Cerebellar cortex (tissue), 1 donor: Measurements from ENCODE around the gene LYSMD1.
"Not testable (repeated sequence)": the region's sequence is repeated elsewhere in the genome, so short reads cannot be mapped to it uniquely, and the experiment has no call there.

Experiments
- DNase-seq: peaks from one replicate; pipeline ENCODE4 v3.0.0-alpha.2; 2015; ENCODE audit warnings: low spot score

LYSMD1 gene, protein sequence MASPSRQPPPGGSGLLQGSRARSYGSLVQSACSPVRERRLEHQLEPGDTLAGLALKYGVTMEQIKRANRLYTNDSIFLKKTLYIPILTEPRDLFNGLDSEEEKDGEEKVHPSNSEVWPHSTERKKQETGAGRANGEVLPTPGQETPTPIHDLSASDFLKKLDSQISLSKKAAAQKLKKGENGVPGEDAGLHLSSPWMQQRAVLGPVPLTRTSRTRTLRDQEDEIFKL

DNA sequence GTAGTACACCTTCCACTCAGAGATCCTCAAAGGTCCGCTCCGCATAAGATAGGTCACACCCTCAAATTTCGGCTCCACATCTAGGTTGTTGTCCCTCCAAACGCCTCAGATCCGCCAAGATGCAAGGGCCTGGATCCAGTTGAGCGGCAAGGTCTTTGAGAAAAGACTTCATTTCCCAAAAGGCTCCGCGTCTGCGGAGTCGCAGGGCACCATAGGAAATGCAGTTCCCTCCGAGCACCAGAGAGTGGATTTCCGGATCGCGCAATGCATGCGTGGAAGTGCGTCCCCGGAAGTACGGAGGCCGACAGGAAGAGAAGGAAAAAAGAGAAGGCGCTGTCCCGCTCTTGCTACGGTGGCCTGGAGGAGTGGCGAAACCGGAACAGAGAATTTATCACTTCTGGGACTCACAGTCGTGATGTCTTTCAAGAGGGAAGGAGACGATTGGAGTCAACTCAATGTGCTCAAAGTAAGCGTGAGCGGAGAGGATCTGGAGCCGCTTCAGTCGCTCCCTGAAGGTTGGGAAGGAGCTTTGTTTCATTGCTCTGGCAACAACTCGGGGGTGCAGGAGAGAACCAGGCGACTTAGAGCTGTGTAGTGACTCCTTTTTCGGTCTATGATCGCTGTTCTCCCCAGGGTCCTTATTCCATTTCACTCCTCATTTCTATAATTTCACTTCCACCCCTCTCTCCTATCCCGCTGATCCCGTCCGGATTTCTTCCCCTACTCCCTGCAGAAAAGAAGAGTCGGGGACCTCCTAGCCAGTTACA lies at the start of gene LYSMD1, which contains the start of gene SCNM1:
Gene LYSMD1 (minus strand): TSS at position 165 of the 767 bp plus-strand sequence. CDS start 644 bp downstream, outside the sequence.
Gene SCNM1 (plus strand): TSS at position 407 of the 767 bp plus-strand sequence. CDS start 9 bp downstream, at position 416.
- peak; percentile 99 for DNase-seq

DNA sequence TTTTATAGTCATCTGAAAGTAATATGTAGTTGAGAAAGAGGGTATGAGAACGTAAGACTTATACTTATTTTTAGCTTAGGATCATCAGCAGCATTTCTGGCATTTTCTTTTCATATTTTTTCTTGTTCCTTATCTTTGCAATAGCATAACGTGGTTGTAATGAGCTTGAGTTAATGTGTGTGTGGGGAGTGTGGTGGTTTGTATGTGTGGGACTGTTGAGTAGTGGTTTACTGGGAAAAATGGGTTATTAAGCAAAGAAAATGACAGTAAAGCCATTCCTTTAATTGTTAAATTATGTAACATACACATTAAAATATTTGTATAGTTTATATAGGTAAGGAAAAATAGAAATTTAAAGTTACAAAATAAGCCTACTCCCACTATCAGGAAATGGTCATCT lies 47.9 kb upstream of the LYSMD1 start:
- DNase-seq, result no peak

DNA sequence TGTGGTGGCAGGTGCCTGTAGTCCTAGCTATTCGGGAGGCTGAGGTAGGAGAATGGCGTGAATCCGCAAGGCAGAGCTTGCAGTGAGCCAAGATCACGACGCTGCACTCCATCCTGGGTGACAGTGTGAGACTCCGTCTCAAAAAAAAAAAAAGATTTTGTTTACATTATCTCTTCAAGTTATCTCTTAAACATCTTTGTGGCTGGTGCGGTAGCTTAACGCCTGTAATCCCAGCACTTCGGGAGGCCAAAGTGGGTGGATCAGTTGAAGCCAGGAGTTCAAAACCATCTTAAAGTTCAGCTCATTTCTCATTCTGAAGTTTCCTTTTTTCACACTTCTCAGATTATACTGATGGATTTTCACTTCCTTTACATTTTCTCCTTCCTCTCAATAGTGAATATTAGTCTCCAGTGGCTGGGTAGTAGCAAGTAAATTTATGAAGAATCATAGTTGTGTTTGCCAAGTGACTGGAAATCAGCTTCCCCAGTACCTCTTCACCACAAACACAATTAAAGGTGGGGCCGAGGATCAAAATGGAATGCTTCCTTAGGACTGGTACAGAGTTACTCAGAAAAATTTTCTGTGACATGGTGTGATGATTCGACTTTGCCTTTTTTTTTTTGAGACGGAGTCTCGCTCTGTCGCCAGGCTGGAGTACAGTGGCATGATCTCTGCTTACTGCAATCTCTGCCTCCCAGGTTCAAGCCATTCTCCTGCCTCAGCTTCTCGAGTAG lies 46.4 kb upstream of the LYSMD1 start:
- DNase-seq, result no peak

DNA sequence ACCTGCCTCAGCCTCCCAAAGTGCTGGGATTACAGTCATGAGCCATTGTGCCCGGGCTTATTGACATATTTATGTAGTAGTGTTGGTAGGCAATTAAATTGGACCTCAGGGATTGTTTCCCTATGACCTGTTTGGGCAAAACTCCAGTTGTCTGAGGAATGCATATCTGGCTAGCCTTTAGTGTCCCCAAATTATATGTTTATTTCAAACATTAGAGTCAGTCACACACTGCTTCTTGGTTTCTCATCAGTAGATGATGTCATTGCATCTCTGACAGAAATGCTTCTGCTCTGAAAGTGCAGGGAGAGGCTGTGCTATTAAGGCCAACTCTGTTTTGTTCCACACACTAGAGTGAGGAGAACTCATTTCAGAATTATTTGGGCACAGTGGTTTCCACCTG lies 45.1 kb upstream of the LYSMD1 start:
- DNase-seq, result no peak

DNA sequence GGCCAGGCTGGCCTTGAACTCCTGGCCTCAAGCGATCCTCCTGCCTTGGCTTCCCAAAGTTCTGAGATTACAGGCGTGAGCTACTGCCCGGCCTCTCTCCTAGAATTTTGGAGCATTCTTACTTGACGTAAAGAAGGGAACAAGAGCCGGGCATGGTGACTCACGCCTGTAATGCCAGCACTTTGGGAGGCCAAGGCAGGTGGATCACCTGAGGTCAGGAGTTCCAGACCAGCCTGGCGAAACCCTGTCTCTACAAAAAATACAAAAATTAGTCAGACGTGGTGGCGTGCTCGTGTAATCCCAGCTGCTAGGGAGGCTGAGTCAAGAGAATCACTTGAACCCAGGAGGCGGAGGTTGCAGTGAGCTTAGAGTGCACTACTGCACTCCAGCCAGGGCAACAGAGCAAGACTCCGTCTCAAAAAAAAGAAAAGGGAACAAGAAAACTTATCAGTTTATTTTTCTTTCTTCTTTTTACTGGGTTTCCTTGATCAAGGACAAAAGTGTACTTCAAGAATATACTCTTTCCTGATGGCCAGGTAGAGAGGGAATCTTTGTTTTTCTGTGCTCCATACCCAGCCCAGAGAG lies 39.8 kb upstream of the LYSMD1 start:
- not testable (repeated sequence) for DNase-seq

DNA sequence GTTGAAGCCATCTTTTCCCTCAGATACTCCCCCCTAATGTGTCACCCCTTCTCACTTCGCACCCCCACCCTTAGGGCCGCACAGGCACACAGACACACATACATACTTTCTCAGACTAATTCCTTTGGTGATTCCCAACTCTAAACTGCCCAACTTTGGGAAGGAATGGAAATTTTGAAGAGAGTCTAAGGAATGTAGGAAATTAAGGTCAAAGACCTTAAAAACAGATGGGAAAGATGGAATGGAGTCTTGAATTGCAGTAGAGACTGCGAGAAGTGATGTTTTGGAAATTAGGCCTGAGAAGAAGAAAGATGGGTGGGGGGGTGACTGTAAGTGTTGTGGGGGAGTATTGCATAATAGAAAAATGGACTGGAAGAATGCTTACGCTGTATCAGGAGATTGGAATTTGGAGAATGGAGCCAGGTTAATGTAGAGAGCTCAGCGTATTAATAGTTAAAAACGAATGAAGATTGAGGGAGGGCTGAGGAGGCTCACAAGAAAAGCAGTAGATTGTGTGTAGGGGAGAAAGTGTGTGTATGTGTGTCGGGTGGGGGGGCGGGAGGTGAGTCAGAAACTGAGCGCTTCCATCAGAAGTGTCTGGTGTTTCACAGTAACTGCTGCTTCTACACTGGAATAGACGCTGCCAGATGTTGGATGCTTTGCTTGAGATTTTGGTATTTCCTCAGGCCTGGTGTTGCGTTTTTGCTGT lies 34.3 kb upstream of the LYSMD1 start:
- no peak for DNase-seq

DNA sequence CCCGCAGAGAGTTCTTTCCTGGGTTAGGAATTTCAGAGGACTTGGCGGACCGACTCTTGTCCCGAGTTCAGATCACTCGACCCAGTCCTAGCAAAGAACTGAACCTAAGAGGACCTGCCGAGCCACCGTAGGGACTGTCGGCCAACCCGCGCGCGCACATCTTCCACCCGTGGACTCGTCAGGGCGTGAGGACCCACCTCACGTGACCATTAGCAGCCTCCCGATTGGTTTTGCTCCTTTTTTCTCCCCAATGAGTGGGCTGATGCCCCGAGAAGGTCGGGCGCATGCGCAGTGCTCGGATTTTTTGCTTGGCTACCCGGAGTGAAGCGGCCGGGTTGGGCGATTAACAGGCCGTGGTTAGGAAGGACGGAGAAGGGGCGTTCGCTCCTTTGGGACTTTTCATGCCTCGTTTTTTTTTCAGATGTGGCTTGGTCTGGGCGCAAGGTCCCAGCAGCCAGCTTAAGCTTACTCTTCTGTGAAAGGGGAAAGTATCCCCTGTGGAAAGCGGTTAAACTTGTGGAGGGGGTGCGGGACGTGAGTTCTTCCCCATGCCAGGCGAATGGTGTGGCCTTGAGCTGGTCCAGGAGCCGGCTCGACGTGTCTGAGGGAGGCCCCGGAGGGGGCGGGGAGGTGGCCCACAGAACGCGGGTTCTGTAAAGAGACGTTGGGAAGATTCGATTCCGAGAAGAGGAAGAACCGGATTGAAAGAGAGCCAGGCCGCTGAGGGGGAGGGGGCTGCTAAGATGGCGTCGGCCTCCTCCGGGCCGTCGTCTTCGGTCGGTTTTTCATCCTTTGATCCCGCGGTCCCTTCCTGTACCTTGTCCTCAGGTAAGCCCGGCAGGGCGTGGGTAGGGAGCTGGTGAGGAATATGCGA lies 32.8 kb upstream of the LYSMD1 start, which contains the start of gene PIP5K1A:
Gene PIP5K1A (plus strand): TSS at position 299 of the 874 bp plus-strand sequence. CDS start 445 bp downstream, at position 744.
- DNase-seq, result peak; percentile 99

DNA sequence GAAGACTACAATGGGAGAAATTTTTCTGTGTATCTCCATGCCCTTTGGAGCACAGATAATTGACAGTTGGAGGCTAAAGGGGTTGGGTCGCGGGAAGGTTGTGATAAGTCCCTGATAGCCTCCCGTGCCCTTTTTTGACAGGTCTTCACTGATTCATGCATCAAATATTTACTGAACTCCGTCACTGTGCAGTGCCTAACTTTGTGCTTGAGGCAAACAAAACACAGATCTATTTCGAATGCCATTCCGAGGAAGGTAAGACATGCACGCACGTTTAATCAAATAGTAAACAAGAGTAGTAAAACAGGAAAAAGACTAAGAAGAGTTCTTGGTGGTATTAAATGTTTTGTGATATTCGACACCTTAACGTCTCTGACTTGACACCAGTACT lies 32.2 kb upstream of the LYSMD1 start:
- DNase-seq, result no peak

DNA sequence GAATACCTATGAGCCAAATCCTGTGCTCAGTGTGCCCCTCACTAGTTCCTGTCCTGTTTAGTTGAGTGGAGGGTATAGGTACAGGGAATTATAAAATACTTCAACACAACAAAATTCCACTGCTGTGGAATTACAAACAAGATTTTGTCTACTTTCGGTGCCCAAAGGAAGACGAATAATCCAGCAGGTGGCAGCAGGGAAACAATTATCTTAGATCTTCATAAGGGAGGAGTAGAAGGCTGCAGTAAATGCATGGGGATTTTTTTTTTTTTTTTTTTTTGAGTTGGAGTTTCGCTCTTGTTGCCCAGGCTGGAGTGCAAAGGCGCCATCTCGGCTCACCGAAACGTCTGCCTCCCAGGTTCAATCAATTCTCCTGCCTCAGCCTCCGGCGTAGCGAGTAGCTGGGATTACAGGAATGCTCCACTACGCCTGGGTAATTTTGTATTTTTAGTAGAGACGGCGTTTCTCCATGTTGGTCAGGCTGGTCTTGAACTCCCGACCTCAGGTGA lies 30.6 kb upstream of the LYSMD1 start:
- peak; percentile 92 for DNase-seq

DNA sequence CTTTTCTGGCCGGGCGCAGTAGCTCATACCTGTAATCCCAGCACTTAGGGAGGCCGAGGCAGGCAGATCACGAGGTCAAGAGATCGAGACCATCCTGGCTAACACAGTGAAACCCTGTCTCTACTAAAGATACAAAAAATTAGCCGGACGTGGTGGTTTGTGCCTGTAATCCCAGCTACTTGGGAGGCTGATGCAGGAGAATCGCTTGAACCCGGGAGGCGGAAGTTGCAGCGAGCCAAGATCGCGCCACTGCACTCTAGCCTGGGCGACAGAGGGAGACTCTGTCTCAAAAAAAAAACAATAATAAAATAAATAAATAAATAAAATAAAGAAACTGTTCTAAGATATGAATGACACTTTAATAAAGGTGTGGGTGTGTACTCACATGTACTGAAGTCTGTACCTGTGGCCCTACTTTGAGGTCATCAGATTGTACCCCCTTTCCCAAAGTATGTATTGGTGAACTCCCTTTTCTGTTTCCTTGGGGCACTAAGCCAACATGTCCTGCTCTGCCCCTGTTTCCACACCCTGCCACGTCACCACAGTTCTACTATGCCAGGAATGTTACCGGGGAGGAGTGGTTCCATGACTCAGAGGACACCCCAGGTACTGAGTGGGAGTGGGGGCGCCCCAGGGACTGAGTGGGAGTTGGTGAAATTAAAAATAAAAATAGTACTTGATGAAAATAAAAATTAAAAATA lies 29.3 kb upstream of the LYSMD1 start:
- not testable (repeated sequence) for DNase-seq

DNA sequence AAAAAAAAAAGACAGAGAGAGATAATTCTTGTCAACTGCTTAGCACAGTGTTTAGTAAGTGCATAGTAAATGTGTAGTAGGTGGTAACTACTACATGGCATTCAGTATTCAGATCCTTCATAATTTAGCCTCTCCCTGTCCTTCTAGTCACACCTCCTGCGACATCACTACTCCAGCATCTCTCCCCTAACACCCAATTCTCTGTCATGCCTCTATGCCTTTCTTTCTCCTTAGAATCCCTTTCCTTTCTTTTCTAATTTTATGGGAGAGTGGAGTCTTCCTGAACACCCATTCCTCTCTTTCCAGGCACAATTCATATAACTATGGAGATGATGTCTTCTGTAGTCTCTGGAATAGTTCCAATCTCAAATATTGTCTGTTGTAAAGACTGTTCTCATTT lies 28.2 kb upstream of the LYSMD1 start:
- no peak for DNase-seq

DNA sequence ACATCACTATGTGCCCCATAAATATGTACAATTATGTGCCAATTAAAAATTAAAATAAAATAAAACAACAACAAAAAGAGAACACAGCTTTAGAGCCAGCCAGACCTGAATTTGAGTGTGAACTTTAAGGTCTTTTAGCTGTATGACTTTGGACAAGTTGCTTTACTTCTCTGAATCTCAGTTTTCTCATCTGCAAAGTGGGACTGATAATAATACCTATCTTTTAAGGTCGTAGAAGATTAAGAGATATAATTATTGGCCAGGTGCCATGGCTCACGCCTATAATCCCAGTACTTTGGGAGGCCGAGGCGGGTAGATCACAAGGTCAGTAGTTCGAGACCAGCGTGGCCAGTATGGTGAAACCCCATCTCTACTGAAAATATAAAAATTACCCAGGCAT lies 27.6 kb upstream of the LYSMD1 start:
- no peak for DNase-seq

DNA sequence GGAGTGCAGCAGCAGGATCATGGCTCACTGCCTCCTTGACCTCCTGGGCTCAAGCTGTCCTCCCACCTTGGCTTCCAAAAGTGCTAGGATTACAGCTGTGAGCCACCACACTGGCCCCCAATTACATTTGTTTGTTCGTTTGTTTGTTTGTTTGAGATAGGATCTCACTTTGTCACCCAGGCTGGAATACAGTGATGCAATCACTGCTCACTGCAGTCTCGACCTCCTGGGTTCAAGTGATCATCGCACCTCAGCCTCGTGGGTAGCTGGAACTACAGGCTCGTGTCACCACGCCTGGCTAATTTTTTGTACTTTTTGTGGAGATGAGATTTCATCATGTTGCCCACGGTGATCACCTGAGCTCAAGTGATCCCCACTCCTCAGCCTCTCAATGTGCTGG lies 26.3 kb upstream of the LYSMD1 start:
- no peak for DNase-seq

DNA sequence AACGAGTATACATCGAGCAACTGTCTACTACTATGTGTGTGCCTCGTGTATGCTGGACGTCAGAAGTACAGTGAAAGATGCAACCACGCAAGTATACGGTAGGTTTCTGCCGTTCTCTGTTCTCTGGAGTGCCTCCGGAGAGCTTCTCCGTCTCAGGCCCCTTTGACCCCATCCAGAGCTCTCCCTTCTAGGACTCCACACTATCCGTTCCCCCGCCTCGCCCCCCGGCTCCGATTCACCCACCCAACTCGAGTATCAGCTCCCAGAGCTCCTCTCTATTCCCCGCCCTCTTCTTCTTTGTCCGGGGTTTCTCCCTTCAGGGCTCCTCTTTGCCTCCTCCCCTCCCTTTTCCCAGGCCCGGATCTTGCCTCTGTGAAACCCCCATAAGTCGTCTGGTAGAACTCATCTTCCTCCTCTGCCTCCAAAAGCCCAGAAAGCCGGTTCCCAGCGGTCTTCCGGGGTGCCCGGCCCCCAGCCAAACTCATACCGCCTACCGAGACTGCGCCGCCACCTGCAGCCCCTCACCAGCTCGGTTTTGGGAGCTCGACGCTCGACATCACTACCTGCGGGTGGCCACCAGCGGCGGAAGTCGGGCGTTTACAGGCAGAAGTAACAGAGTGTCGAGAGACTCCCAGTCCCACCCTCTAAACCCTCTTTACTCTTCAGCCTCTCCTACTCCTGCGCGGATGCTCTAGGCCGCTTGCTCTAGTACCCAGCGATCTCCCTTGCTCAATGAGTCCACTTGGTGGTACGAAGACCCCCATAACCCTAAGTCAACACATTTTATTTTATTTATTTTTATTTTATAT lies 24.1 kb upstream of the LYSMD1 start, which contains the start of gene VPS72:
Gene VPS72 (minus strand): TSS at position 561 of the 809 bp plus-strand sequence. CDS start 76 bp downstream, at position 485.
- DNase-seq, result peak; percentile 93

DNA sequence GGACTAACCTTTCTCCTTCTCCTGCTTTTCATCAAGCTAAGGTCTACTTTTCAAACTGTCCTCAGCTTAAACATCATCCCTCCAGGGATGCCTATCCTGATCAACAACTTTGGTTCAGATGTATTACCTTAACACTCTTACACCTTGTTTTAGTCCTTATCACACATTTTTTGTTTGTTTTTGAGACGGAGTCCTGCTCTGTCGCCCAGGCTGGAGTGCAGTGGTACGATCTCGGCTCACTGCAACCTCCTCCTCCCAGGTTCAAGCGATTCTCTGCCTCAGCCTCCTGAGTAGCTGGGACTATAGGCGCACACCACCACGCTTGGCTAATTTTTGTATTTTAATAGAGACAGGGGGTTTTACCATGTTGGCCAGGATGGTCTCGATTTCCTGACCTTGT lies 23.0 kb upstream of the LYSMD1 start:
- DNase-seq, result not testable (repeated sequence)

DNA sequence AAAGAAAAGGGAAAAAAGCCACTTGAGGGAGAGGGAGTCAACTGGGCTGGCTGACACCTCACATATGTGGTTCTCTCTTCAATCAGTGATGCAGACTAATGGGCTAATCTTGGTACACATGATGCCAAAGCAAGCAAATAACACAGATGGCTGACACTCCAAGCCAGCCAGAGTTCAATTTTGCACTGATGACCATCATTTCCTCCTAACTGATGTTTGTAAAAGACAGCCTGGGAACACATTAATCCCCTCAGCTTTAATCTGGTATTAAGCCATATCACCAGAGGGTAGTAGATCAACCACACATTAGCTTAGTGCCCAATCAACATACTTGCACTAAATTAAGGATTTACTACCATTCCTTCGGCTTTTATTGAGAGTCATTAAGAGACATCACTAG lies 21.5 kb upstream of the LYSMD1 start:
- DNase-seq, result no peak

DNA sequence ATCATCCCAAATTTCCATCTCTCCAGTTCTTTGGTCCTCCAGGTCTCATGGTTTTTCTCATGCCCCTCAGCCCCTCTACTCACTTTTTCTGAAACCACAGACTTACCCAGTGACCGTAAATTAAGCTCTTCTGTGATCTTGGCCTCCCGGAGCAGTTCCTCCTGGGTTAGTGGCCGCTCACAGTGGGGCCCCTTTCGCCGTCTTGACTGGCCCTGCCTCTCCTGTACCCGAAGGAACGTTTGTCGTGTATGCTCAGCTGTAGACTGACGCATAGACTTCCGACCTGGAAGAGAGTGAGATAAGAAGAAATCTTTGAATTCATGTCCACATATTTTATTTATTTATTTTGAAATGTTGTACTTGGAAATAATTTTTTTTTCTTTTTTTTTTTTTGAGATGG lies 18.5 kb upstream of the LYSMD1 start:
- DNase-seq, result no peak

DNA sequence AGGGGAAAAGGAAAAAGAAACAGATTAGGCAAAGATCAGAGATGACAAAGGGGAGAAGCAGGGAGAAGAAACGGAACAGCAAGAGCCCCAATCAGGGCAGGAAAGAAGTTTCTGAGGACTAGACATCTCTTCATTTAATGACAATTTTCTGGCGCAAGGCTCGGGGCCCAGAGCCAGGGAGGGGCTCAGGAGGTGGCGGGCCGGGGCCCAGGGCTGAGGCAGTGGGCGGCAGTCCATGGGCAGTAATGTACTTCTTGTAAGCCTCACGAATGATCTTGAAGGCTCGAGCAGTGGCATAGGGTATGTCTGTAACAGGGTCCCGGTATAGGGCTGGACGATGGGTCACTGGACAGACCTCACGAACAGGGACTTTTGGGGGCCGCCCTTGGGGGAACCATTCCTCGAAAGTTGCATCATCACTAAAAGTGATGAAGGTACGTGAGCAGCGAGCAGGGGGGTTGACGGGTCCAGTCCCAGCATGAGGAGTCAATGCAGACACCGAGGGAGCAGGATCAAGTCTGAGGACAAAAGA lies 10.9 kb upstream of the LYSMD1 start:
- no peak for DNase-seq
